ENCODE data around the gene OBP2A. TPM values are rescaled to one million over a fixed set of nuclear protein-coding genes. Genes with fewer than 3 reads are reported as not detected.
A peak's percentile ranks its signal among the peaks of the same experiment; 100 is the strongest.

OBP2A gene
- total and polyA plus RNA-seq, 12 donors: not detected

DNA sequence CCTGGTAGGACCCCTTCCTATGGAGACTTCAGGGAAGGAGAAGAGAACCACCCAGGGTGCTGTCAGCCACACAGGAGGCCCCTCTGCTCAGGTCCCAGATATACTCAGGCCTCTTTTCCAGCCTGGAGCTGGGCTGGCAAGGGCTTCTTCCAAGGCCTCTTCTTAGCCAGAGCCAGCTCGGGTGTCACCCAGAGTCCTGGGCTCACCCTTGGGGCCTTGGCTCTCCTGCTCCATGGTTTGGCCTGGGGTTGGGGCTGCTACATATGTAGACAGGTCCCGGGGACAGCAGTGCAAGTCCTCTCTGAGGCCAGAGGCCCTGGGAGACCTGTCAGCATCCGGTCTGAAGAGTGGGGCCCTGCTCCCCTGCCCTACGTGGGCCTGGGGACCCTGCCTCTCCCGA, 38.4 kb downstream of the OBP2A start:
- Histone ChIP-seq H3K4me1 (replicated peaks in 1 of 2) (peaks cover 19 to 23% of the 10 kb centered on the region in 2 donors), H3K27ac (peak overlapping the region; percentile 43 to 96 (median 79)), H3K4me3 (peak overlapping the region in 1 of 4 donors; percentile 44), H3K9me3 (replicated peaks in 1 of 3) (no peaks in the 10 kb centered on the region), H3K36me3 (replicated peaks in 1 of 2) (no peaks in the 10 kb centered on the region), H3K27me3 (no peaks in the 10 kb centered on the region)
- no peak for TF ChIP-seq POLR2A (IDR thresholded peaks at IDR 0.05)
- TF ChIP-seq, protein P1, sequence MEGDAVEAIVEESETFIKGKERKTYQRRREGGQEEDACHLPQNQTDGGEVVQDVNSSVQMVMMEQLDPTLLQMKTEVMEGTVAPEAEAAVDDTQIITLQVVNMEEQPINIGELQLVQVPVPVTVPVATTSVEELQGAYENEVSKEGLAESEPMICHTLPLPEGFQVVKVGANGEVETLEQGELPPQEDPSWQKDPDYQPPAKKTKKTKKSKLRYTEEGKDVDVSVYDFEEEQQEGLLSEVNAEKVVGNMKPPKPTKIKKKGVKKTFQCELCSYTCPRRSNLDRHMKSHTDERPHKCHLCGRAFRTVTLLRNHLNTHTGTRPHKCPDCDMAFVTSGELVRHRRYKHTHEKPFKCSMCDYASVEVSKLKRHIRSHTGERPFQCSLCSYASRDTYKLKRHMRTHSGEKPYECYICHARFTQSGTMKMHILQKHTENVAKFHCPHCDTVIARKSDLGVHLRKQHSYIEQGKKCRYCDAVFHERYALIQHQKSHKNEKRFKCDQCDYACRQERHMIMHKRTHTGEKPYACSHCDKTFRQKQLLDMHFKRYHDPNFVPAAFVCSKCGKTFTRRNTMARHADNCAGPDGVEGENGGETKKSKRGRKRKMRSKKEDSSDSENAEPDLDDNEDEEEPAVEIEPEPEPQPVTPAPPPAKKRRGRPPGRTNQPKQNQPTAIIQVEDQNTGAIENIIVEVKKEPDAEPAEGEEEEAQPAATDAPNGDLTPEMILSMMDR (IDR thresholded peaks at IDR 0.05): no peak
- DNase-seq: peak in 6 of 7 donors; percentile 58 to 69 (median 64)
- intact Hi-C loops (cut with DNase I): no loop called here
- WGBS, 4 donors: 17 to 33% (median 29%) methylated on average over 1 to 5 of the region's 5 CpGs

DNA sequence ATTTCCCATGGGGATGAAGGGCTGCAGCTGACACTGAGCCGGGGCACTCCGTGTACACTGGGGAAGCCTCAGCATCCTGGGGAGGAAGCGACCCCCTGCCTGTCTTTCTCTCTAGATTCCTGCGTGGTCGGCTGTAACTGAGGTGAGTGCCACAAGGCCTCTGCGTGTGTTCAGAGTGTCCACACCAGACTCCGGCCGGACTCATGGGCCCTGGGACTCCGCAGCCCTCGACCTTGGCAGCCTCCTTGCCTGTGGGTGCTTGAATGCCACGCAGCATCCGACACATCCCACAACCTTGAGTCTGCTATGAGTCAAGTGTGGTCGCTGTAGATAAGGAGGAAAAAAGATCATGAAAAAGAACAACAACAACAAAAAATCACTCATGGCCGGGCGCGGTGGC, 39.0 kb downstream of the OBP2A start:
- intact Hi-C loops (cut with DNase I): no loop called here
- H3K9me3 ChIP-seq (replicated peaks in 1 of 3): no peaks in the 10 kb centered on the region
- 30 to 46% (median 37%) methylated on average over 16 of the region's 16 CpGs for WGBS, 4 donors
- peaks cover 19 to 23% of the 10 kb centered on the region in 2 donors for H3K4me1 ChIP-seq (replicated peaks in 1 of 2)
- H3K36me3 ChIP-seq (replicated peaks in 1 of 2): no peaks in the 10 kb centered on the region
- H3K27me3 ChIP-seq: no peaks in the 10 kb centered on the region
- DNase-seq: peak; percentile 67 to 93 (median 90)
- peak in 1 of 2 donors; percentile 68 for TF ChIP-seq POLR2A (IDR thresholded peaks at IDR 0.05)
- TF ChIP-seq, protein P1 (IDR thresholded peaks at IDR 0.05): no peak
- H3K27ac ChIP-seq: peak overlapping the region; percentile 43 to 96 (median 79)
- peak overlapping the region in 1 of 4 donors; percentile 44 for H3K4me3 ChIP-seq

DNA sequence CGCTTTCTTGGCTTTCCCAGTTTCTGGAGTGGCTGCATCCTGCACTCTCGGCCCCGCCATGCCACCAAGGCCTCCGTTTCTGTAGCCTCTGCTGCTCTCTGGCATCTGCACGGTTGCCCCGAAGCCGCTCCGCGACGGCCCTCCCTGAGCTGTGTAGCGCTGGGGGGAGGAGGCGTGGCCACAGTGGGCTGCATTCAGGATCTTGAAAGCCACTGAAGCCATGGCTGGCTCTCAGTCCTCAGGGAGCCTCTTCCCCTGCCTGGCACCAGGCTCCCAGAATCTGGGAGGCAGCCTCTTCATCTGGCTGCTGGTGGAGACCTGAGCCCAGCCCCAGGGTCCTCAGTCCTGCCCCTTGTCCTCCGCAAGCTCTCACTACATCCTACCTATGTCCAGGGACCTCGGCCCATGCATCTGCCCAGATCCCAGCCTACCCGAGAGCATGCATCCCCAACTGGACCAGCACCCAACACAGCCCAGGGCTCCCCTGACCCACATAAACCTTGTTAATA, 40.7 kb downstream of the OBP2A start:
- Histone ChIP-seq H3K4me1 (replicated peaks in 1 of 2) (peaks cover 19 to 23% of the 10 kb centered on the region in 2 donors), H3K4me3 (no peak overlapping the region), H3K27ac (no peak overlapping the region), H3K36me3 (replicated peaks in 1 of 2) (no peaks in the 10 kb centered on the region), H3K9me3 (replicated peaks in 1 of 3) (no peaks in the 10 kb centered on the region), H3K27me3 (no peaks in the 10 kb centered on the region)
- peak in 1 of 7 donors; percentile 40 for DNase-seq
- WGBS, 4 donors: 77 to 91% (median 81%) methylated on average over 10 to 15 of the region's 15 CpGs
- intact Hi-C loops (cut with DNase I): no loop called here
- TF ChIP-seq, protein P1 (IDR thresholded peaks at IDR 0.05): no peak
- no peak for TF ChIP-seq POLR2A (IDR thresholded peaks at IDR 0.05)

DNA sequence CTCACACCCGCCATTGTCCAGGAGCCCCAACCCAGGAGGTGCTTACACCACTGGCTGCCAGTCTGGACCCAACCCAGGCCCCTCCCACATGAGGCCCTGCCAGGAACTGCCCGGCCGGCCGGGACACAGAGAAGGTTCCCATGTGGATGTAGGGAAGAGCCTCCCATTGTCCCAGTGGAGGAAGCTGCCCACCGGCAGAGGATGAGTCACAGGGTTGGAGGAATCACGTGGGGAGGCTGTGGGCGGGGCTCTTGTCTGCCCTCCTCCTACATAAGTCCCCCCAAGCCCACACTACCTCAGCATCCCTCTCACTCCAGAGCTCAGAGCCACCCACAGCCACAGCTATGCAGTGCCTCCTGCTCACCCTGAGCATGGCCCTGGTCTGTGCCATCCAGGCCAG, 41.7 kb downstream of the OBP2A start:
- no peak overlapping the region for H3K4me3 ChIP-seq
- no peaks in the 10 kb centered on the region for H3K27me3 ChIP-seq
- peaks cover 18 to 20% of the 10 kb centered on the region in 2 donors for H3K4me1 ChIP-seq (replicated peaks in 1 of 2)
- intact Hi-C loops (cut with DNase I): no loop called here
- WGBS, 4 donors: 14% methylated on average over 7 of the region's 7 CpGs; no CpG with 5 or more reads in 3 of the 4 donors
- no peak overlapping the region for H3K27ac ChIP-seq
- H3K9me3 ChIP-seq (replicated peaks in 1 of 3): no peaks in the 10 kb centered on the region
- H3K36me3 ChIP-seq (replicated peaks in 1 of 2): no peaks in the 10 kb centered on the region
- TF ChIP-seq POLR2A (IDR thresholded peaks at IDR 0.05): no peak
- TF ChIP-seq, protein P1 (IDR thresholded peaks at IDR 0.05): no peak
- DNase-seq: peak in 3 of 7 donors; percentile 46 to 64 (median 54)

Measured in adrenal gland (tissue), 12 donors.